HCT116 (cell line): ENCODE results near the gene TMEM214. TPM values are rescaled to one million over a fixed set of nuclear protein-coding genes. Genes with fewer than 3 reads are reported as not detected.

Source experiments
- ATAC-seq: fragments of 200-7000 bp; cut with Tn5 transposase; 2 replicates; pipeline ENCODE4 v1.9.1; 2020; ENCODE audit warnings: mild to moderate bottlenecking, moderate library complexity
- BruUV-seq: library from RNA; stranded (reverse); fragments of 400-500 nt; replicated peaks from 2 replicates; lab custom pipeline; 2021; lab: Mats Ljungman, UMichigan
- CTCF ChIA-PET: fragments of 300-600 bp; sonication (Branson Sonifier 250); formaldehyde crosslinking; loops from one replicate; lab custom pipeline; 2021; ENCODE audit warnings: antibody characterized with exemption; lab: Charles Lee
- POLR2A ChIA-PET: fragments of 300-600, 350-600 bp; sonication (Branson Sonifier 250); formaldehyde crosslinking; loops from one replicate; lab custom pipeline; 2021; ENCODE audit warnings: antibody characterized with exemption; lab: Charles Lee
- RAD21 ChIA-PET, 2 experiments: fragments of 300-600 bp; sonication (Branson Sonifier 250); formaldehyde crosslinking; loops; one replicate each; lab custom pipeline; 2023; ENCODE audit warnings: low total read pairs in 2 of 2; ENCODE audit not compliant: uncharacterized antibody in 2 of 2, unreplicated experiment in 2 of 2, low non-redundant PET in 1 of 2; lab: Charles Lee
- DNase-seq: peaks from one replicate; pipeline ENCODE4 v3.0.0-alpha.2; 2010; ENCODE audit warnings: low read depth, low spot score
- H2AFZ ChIP-seq: fragments of 200-600 bp; shearing (Covaris generic), sonication (generic); 2 replicates; pipeline ENCODE4 v1.6.1; 2017; ENCODE audit warnings: low read depth, mixed run types, mixed read lengths, antibody characterized with exemption, low read length; ENCODE audit not compliant: poor library complexity, severe bottlenecking
- H3K27ac ChIP-seq: 2 replicates; pipeline ENCODE4 v1.5.1; 2012; ENCODE audit warnings: low read depth, low read length
- H3K27me3 ChIP-seq: fragments of 200-600 bp; sonication (generic); 2 replicates; pipeline ENCODE4 v1.6.1; 2016; ENCODE audit warnings: mixed run types, low read length, mixed read lengths; ENCODE audit not compliant: insufficient read depth
- H3K36me3 ChIP-seq, 2 experiments: fragments of 200-500 bp in 1 of 2; fragments of 200-600 bp in 1 of 2; sonication (Bioruptor generic) in 1 of 2; sonication (generic) in 1 of 2; 2 replicates each; pipeline versions ENCODE4 v1.5.1 to v1.6.1; 2014 to 2016; ENCODE audit warnings: low read length in 2 of 2, inconsistent platforms in 1 of 2, mixed read lengths in 1 of 2, mixed run types in 1 of 2; ENCODE audit not compliant: insufficient read depth in 2 of 2, control insufficient read depth in 1 of 2
- H3K4me1 ChIP-seq, 2 experiments: fragments of 200-600 bp in 1 of 2; sonication (generic) in 1 of 2; 2 replicates each; pipeline versions ENCODE4 v1.5.1 to v1.6.1; 2012 to 2017; ENCODE audit warnings: low read length in 2 of 2, inconsistent platforms in 1 of 2, mild to moderate bottlenecking in 1 of 2, mixed read lengths in 1 of 2, mixed run types in 1 of 2, moderate library complexity in 1 of 2; ENCODE audit not compliant: insufficient read depth in 2 of 2, control insufficient read depth in 1 of 2
- H3K4me2 ChIP-seq: fragments of 200-600 bp; sonication (generic); 2 replicates; pipeline ENCODE4 v1.6.1; 2017; ENCODE audit warnings: mixed run types, low read length, mixed read lengths
- H3K4me3 ChIP-seq, 2 experiments: fragments of 200-600 bp in 1 of 2; sonication (generic) in 1 of 2; replicated peaks in 1 of 2; 2 replicates each; pipeline ENCODE4 v1.5.1; 2011 to 2016; ENCODE audit warnings: low read length in 2 of 2, control low read depth in 1 of 2, low read depth in 1 of 2, mild to moderate bottlenecking in 1 of 2, mixed read lengths in 1 of 2, mixed run types in 1 of 2
- H3K79me2 ChIP-seq: fragments of 200-600 bp; sonication (generic); 2 replicates; pipeline ENCODE4 v1.6.1; 2017; ENCODE audit warnings: mild to moderate bottlenecking, mixed run types, low read length, moderate library complexity, mixed read lengths; ENCODE audit not compliant: insufficient read depth
- H3K9ac ChIP-seq: fragments of 200-600 bp; sonication (generic); 2 replicates; pipeline ENCODE4 v1.6.1; 2016; ENCODE audit warnings: low read length, mixed read lengths
- H3K9me2 ChIP-seq: fragments of 200-600 bp; sonication (generic), shearing (Covaris generic); 2 replicates; pipeline ENCODE4 v1.6.1; 2017; ENCODE audit warnings: mixed run types, mild to moderate bottlenecking, moderate library complexity; ENCODE audit not compliant: insufficient read depth
- H3K9me3 ChIP-seq, 2 experiments: fragments of 200-500 bp in 1 of 2; fragments of 200-600 bp in 1 of 2; sonication (Bioruptor generic) in 1 of 2; sonication (generic) in 1 of 2; 2 replicates each; pipeline ENCODE4 v1.6.1; 2014 to 2017; ENCODE audit warnings: low read length in 2 of 2, mixed read lengths in 2 of 2, inconsistent platforms in 1 of 2, low read depth in 1 of 2, mild to moderate bottlenecking in 1 of 2, mixed run types in 1 of 2, moderate library complexity in 1 of 2; ENCODE audit not compliant: control insufficient read depth in 1 of 2, insufficient read depth in 1 of 2
- H4K20me1 ChIP-seq: fragments of 200-600 bp; sonication (generic), shearing (Covaris generic); 2 replicates; pipeline ENCODE4 v1.6.1; 2017; ENCODE audit warnings: mixed run types, mild to moderate bottlenecking, moderate library complexity; ENCODE audit not compliant: insufficient read depth
- ATF3 ChIP-seq: IDR thresholded peaks from 2 replicates; pipeline ENCODE4 v1.6.1; 2012
- CEBPB ChIP-seq: IDR thresholded peaks from 2 replicates; pipeline ENCODE4 v1.6.1; 2012; ENCODE audit warnings: low read depth
- CTCF ChIP-seq, 3 experiments: fragments of 200-600 bp in 1 of 3; sonication (generic) in 1 of 3; IDR thresholded peaks in 2 of 3; conservative IDR thresholded peaks in 1 of 3; 2 replicates each; pipeline ENCODE4 v1.5.1; 2012 to 2017; ENCODE audit warnings: low read depth in 2 of 3, low read length in 2 of 3, antibody characterized with exemption in 1 of 3, borderline replicate concordance in 1 of 3, control low read depth in 1 of 3, mild to moderate bottlenecking in 1 of 3, mixed read lengths in 1 of 3, mixed run types in 1 of 3, moderate library complexity in 1 of 3; ENCODE audit not compliant: insufficient read depth in 1 of 3
- EGR1 ChIP-seq: IDR thresholded peaks from 2 replicates; pipeline ENCODE4 v1.6.1; 2012; ENCODE audit warnings: low read depth
- EZH2 ChIP-seq: fragments of 200-600 bp; sonication (generic); IDR thresholded peaks from 2 replicates; pipeline ENCODE4 v1.6.1; 2017; ENCODE audit warnings: antibody characterized with exemption, mixed run types
- POLR2A ChIP-seq: IDR thresholded peaks from 2 replicates; pipeline ENCODE4 v1.7.0; 2011; ENCODE audit warnings: borderline replicate concordance; ENCODE audit not compliant: insufficient read depth, insufficient read length; ENCODE audit errors: extremely low read depth
- POLR2AphosphoS5 ChIP-seq: IDR thresholded peaks from 2 replicates; pipeline ENCODE4 v1.6.1; 2011; ENCODE audit warnings: mild to moderate bottlenecking, low read depth, low read length, moderate library complexity
- REST ChIP-seq: IDR thresholded peaks from 2 replicates; pipeline ENCODE4 v1.6.1; 2012; ENCODE audit warnings: low read depth
- SIN3A ChIP-seq: IDR thresholded peaks from 2 replicates; pipeline ENCODE4 v1.6.1; 2012; ENCODE audit warnings: low read depth
- SP1 ChIP-seq: IDR thresholded peaks from 2 replicates; pipeline ENCODE4 v1.6.1; 2012; ENCODE audit warnings: low read depth
- TCF7L2 ChIP-seq: IDR thresholded peaks from 2 replicates; pipeline ENCODE4 v1.7.0; 2011; ENCODE audit warnings: borderline replicate concordance, inconsistent platforms; ENCODE audit not compliant: insufficient read depth, insufficient read length; ENCODE audit errors: extremely low read depth
- YY1 ChIP-seq: IDR thresholded peaks from 2 replicates; pipeline ENCODE4 v1.6.1; 2011; ENCODE audit warnings: low read length, low read depth, moderate library complexity, mild to moderate bottlenecking; ENCODE audit not compliant: insufficient replicate concordance; ENCODE audit errors: extremely low read depth
- ZFX ChIP-seq: fragments of 450-650 bp; IDR thresholded peaks from 2 replicates; pipeline ENCODE4 v1.6.1; 2017
- ZNF274 ChIP-seq: fragments of 200-500 bp; sonication (Bioruptor generic); IDR thresholded peaks from 2 replicates; pipeline ENCODE4 v1.6.1; 2014; ENCODE audit warnings: mild to moderate bottlenecking, low read depth, low read length, inconsistent platforms
- intact Hi-C: fragments of 100-400 bp; cut with micrococcal nuclease; formaldehyde crosslinking; loops from 2 replicates; pipeline ENCODE4 v1.10.0; 2022
- total RNA-seq: library from RNA; stranded (reverse); gene quantifications from one replicate; pipeline ENCODE4 v1.2.1, GENCODE V29; 2021; ENCODE audit not compliant: unreplicated experiment

TMEM214 gene
- total RNA-seq, 1 experiment from 2014 or later: 69.8 TPM

- no peak for TF ChIP-seq REST
- TF ChIP-seq YY1: no peak
- no peak for TF ChIP-seq EGR1
- no peak for TF ChIP-seq ZFX
- no peak for TF ChIP-seq POLR2AphosphoS5
- no peak for TF ChIP-seq SP1
- TF ChIP-seq CTCF (IDR thresholded peaks at IDR 0.05 in 2 of 3, conservative IDR thresholded peaks at IDR 0.05 in 1 of 3; ENCODE audit: borderline replicate concordance in 1 of 3, insufficient read depth in 1 of 3, low read depth in 2 of 3, low read length in 2 of 3): no peak
These were observed 27.6 kb downstream of the TMEM214 start (continued) for GRCh38 chr2:27060323-27060722.

GRCh38 chr2:27065128-27065527 lies 32.4 kb downstream of the TMEM214 start:
- Histone ChIP-seq H3K4me2 (no peak overlapping the region), H3K9ac (no peak overlapping the region), H4K20me1 (no peaks in the 10 kb centered on the region), H3K27me3 (no peaks in the 10 kb centered on the region), H3K4me3 (no peak overlapping the region), H2AFZ (no peak overlapping the region), H3K9me3 (no peaks in the 10 kb centered on the region), H3K4me1 (peaks cover 2 to 3% of the 10 kb centered on the region in 2 experiments; a peak in 3 of 4 replicates), H3K27ac (no peak overlapping the region), H3K9me2 (no peaks in the 10 kb centered on the region), H3K79me2 (peaks cover 21% of the 10 kb centered on the region), H3K36me3 (peaks cover 14 to 17% of the 10 kb centered on the region in 2 experiments; a peak in 3 of 4 replicates)
- ChIA-PET POLR2A (no interaction called here), RAD21 (no interaction called here), CTCF (no interaction called here)
- no peak for DNase-seq
- ATAC-seq: no peak
- intact Hi-C loops: no loop called here
- BruUV-seq: no TSS peak
- no peak for TF ChIP-seq POLR2A
- TF ChIP-seq ZNF274: no peak
- TF ChIP-seq CEBPB: no peak
- no peak for TF ChIP-seq TCF7L2
- no peak for TF ChIP-seq YY1
- no peak for TF ChIP-seq ZFX
- TF ChIP-seq SIN3A: no peak
- no peak for TF ChIP-seq EZH2
- TF ChIP-seq SP1: no peak
- TF ChIP-seq REST: no peak
- TF ChIP-seq ATF3: no peak
